GM21528 (cell line): ENCODE measurements around the gene BCR.
"Not testable (repeated sequence)": the region's sequence is repeated elsewhere in the genome, so short reads cannot be mapped to it uniquely, and the experiment has no call there.

ENCODE experiments used
- ATAC-seq: cut with Tn5 transposase; IDR thresholded peaks from one replicate; pipeline ENCODE4 v1.9.1; 2021; ENCODE audit warnings: mild to moderate bottlenecking, moderate library complexity; ENCODE audit not compliant: unreplicated experiment, low FRiP score

The BCR gene

GRCh38 chr22:23305922-23306374 lies 125.6 kb downstream of the BCR start:
- ATAC-seq, result no peak

DNA sequence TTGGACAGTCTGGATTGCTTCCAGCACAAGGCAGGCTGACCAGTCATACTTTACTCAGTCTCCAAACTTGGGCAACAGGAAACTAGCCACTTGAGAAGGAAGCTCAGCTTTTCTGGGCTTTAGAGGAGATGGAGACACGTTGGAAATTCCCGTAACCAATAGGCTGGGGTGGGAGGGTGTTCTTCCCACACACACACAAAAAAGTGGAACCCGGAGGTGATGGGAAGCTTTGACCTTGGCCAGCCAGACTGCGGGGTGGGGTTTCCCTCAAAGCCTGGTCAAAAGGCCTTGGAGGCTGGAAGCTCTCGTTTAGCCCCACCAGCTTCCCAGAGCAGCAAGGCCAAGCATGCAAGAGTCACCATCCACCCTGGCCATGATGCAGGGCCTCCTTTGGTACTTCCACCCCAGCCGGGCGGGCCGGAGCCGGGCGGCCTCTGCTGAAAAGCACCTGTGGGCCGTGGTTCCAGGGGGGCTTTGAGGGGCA lies 126.2 kb downstream of the BCR start:
- no peak for ATAC-seq

- ATAC-seq, result no peak
Observed at GRCh38 chr22:23306926-23307325, 126.6 kb downstream of the BCR start.

GRCh38 chr22:23307511-23307910 lies 127.2 kb downstream of the BCR start:
- not testable (repeated sequence) for ATAC-seq

DNA sequence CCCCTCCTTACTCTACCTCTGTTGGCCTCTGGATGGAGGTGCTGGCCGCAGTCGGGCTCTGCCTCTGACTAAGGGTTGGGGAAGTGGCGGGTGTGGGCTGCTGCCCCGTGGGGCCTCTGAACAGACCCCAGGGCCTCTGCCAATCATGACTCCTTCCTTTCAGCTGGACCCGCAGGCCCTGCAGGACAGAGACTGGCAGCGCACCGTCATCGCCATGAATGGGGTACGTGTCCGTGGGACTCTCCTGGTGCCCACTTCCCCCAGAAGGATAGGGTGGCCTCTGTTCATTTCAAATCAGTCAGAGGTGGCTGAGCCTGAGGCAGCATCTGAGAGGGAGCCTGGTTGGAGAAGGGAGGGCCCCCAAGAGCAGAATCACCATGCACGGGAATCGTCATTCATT lies 129.0 kb downstream of the BCR start:
- ATAC-seq, result not testable (repeated sequence)

GRCh38 chr22:23310443-23311097 lies 130.3 kb downstream of the BCR start:
- ATAC-seq, result not testable (repeated sequence)

- not testable (repeated sequence) for ATAC-seq
Observed at GRCh38 chr22:23311635-23312420, 131.5 kb downstream of the BCR start.

- no peak for ATAC-seq
Observed at GRCh38 chr22:23313791-23314567, 133.7 kb downstream of the BCR start.

DNA sequence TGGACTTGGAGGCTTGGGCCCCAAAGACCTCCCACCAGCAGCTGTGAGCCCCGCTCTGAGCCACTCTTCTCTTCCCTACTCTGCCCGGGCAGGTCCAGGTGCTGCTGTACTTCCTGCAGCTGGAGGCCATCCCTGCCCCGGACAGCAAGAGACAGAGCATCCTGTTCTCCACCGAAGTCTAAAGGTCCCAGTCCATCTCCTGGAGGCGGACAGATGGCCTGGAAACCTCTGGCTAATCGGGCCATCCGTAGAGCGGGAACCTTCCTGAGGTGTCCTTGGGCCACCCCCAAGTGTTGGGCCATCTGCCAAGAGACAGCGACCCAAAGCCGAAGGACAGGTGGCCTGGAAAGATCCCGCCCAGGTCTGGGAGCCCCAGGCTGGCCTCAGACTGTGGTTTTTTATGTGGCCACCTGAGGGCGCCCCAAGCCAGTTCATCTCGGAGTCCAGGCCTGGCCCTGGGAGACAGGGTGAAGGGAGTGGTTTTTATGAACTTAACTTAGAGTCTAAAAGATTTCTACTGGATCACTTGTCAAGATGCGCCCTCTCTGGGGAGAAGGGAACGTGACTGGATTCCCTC lies 135.1 kb downstream of the BCR start:
- no peak for ATAC-seq

- ATAC-seq, result not testable (repeated sequence)
Observed at GRCh38 chr22:23316596-23316995, 136.3 kb downstream of the BCR start.

DNA sequence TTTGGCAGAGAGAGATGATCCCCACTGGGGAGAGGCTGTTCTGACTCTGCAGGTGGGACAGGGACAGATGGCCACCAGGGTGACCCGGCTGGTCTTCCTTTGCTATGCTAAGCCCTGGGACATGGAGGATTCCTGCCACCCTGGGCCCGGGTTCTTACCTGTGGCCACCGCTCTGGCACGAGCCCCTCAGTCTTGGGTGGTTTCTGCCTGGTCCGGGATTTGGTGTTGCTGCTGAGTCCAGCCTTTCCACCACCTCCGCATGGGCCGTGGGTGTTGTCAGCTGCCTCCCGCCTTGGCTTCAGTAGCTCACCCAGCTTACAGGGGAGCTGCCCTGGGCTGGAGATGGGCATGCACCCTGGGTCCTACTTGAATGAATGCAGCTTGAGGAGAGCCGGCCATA lies 138.0 kb downstream of the BCR start:
- ATAC-seq, result not testable (repeated sequence)

DNA sequence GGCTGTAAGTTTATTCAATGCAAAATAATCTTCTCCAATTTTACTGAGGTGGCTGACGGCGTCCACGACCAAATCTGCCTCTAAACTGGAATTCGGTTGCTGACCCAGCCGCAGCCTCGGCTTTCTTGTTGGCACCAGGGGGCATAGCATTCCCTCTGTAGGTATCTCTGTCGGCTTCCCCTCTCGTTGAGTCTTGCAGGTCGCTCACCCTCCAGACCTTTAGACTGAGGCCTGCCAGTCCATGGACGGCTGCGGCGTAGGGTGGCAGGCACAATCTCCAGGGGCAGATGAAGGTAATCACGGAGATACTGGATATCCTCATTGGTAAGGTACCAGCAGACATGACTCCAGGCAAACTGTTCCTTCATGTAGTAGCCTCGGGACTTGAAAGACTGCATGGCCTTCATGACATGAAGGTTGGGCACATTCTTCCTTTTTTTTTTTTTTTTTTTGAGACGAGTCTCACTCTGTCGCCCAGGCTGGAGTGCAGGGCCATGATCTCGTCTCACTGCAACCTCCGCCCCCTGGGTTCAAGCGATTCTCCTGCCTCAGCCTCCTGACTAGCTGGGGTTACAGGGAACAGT lies 142.3 kb downstream of the BCR start:
- not testable (repeated sequence) for ATAC-seq

DNA sequence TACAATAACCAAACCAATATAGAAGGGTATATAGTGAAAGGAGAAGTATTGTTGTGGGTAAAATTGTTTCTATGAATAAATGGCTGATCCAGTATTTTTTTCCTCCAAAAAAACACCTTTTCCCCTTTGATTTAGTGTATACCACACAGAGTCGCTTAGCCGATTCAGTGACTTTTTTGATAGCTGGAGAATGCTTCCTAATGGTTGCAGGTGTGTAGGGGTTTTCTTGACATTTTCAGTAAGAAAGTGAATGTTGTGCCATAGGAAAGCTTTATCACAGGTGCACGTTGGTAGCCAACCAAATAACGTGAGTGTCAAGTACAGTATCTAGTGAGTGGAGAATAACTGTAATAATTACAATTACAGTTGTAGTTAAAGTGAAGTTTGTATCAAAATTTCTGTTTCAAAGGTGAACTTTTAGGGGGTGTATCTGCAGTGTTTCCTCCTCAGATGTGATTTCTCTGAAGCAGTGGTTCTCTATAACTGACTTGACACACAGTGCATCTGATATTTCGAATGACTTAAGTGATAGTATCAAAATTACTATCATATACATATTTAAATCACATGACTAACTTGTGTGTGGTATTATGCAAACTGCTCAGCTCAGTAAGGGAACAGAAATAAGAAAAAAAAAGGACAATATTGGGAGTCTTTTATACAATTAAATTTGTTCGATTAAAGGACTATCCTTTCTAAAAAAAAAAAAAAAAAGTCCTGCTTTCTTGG lies 143.8 kb downstream of the BCR start:
- ATAC-seq, result not testable (repeated sequence)

GRCh38 chr22:23325183-23325582 lies 144.9 kb downstream of the BCR start:
- no peak for ATAC-seq

DNA sequence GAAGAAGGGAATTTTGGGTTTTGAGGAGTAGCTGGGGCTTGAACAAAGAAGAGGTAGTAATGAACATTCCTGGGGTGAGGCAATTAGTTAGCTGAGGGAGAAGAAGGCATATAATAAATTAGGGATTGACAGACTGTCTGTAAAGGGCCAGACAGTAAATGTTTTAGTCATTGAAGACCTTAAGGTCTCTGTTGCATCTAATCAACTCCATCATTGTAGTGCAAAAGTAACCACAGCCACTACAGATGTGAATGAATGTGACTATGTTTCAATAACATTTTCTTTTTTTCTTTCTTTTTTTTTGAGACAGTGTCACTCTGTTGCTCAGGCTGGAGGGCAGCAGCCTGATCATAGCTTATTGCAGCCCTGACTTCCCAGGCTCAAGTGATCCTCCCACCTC lies 153.5 kb downstream of the BCR start:
- not testable (repeated sequence) for ATAC-seq

GRCh38 chr22:23337672-23338071 lies 157.4 kb downstream of the BCR start:
- ATAC-seq, result not testable (repeated sequence)

- not testable (repeated sequence) for ATAC-seq
Observed at GRCh38 chr22:23341942-23342695, 161.8 kb downstream of the BCR start.

GRCh38 chr22:23351321-23351720 lies 171.0 kb downstream of the BCR start:
- no peak for ATAC-seq

DNA sequence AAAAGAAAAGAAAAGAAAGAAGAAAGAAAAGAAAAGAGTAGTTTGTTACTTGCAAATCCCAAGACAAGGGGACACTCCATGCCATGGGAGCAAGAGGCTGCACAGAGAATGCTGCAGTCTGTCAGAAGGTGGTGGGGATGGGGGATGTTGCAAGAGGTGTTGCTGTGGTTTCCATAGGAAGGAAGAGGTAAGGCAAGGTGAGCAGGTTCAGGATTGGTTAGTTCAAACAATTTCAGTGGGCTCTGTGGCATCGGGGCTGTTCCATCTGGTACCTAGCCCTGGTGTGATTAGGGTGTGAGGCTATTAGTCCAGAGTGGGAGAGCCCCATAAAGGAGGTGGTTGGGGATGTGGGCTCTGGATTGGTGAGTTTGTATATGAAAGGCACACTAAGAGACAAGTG lies 172.7 kb downstream of the BCR start:
- ATAC-seq, result no peak
